SK-N-SH treated with all-trans-retinoic acid at 6 μM for 48 hours (cell line): ENCODE results near the gene KCNG4.

ENCODE experiments used
- ATAC-seq: fragments of 200-7000 bp; cut with Tn5 transposase; 3 replicates; pipeline ENCODE4 v1.9.1; 2020; ENCODE audit warnings: mild to moderate bottlenecking, moderate library complexity
- ARNTL ChIP-seq: fragments of 450-650 bp; formaldehyde crosslinking; IDR thresholded peaks from 2 replicates; pipeline ENCODE4 v1.5.0; 2020; ENCODE audit warnings: low read depth, mild to moderate bottlenecking, moderate library complexity, borderline replicate concordance
- BACH2 ChIP-seq: fragments of 250-450 bp; sonication (Bioruptor Pico); IDR thresholded peaks from 2 replicates; pipeline ENCODE4 v1.9.0; 2021; ENCODE audit warnings: mild to moderate bottlenecking, borderline replicate concordance
- CSDC2 ChIP-seq: fragments of 250-450 bp; sonication (Bioruptor Pico); IDR thresholded peaks from 2 replicates; pipeline ENCODE4 v1.5.0; 2020; ENCODE audit warnings: mild to moderate bottlenecking, moderate library complexity
- GLIS3 ChIP-seq: fragments of 250-450 bp; sonication (Bioruptor Pico); IDR thresholded peaks from 2 replicates; pipeline ENCODE4 v1.5.0; 2020; ENCODE audit warnings: mild to moderate bottlenecking, moderate library complexity
- ISL1 ChIP-seq: fragments of 250-450 bp; sonication (Bioruptor Pico); IDR thresholded peaks from 2 replicates; pipeline ENCODE4 v2.1.2; 2022; ENCODE audit warnings: mild to moderate bottlenecking, moderate library complexity
- OSR1 ChIP-seq: fragments of 250-450 bp; sonication (Bioruptor Pico); IDR thresholded peaks from 2 replicates; pipeline ENCODE4 v1.8.0; 2022; ENCODE audit warnings: moderate library complexity, mild to moderate bottlenecking, inconsistent platforms
- PPARA ChIP-seq: fragments of 250-450 bp; sonication (Bioruptor Pico); IDR thresholded peaks from 2 replicates; pipeline ENCODE4 v1.5.0; 2020; ENCODE audit warnings: mild to moderate bottlenecking, borderline replicate concordance
- RARB ChIP-seq: fragments of 250-450 bp; sonication (Bioruptor Pico); IDR thresholded peaks from 2 replicates; pipeline ENCODE4 v1.8.0; 2021; ENCODE audit warnings: mild to moderate bottlenecking, moderate library complexity
- SNAI2 ChIP-seq: fragments of 250-450 bp; sonication (Bioruptor Pico); IDR thresholded peaks from 2 replicates; pipeline ENCODE4 v1.5.0; 2020; ENCODE audit warnings: mild to moderate bottlenecking, moderate library complexity
- TCF4 ChIP-seq: fragments of 250-450 bp; sonication (Bioruptor Pico); IDR thresholded peaks from 2 replicates; pipeline ENCODE4 v1.8.0; 2021; ENCODE audit warnings: mild to moderate bottlenecking, moderate library complexity, borderline replicate concordance
- ZC3H10 ChIP-seq: fragments of 250-450 bp; sonication (Bioruptor Pico); IDR thresholded peaks from 2 replicates; pipeline ENCODE4 v1.5.1; 2021; ENCODE audit warnings: mild to moderate bottlenecking, moderate library complexity
- ZFP3 ChIP-seq: fragments of 250-450 bp; sonication (Bioruptor Pico); IDR thresholded peaks from 2 replicates; pipeline ENCODE4 v1.5.0; 2020; ENCODE audit warnings: mild to moderate bottlenecking, moderate library complexity
- ZFP30 ChIP-seq: fragments of 450-650 bp; formaldehyde crosslinking; IDR thresholded peaks from 2 replicates; pipeline ENCODE4 v1.5.0; 2022; ENCODE audit warnings: mild to moderate bottlenecking, moderate library complexity
- ZNF565 ChIP-seq: fragments of 450-650 bp; formaldehyde crosslinking; conservative IDR thresholded peaks from 2 replicates; pipeline ENCODE4 v1.5.0; 2020; ENCODE audit warnings: low read depth, mild to moderate bottlenecking, moderate library complexity
- ZNF70 ChIP-seq: fragments of 450-650 bp; formaldehyde crosslinking; IDR thresholded peaks from 2 replicates; pipeline ENCODE4 v1.5.0; 2020; ENCODE audit warnings: mild to moderate bottlenecking, moderate library complexity
- ZNF8 ChIP-seq: fragments of 450-650 bp; formaldehyde crosslinking; IDR thresholded peaks from 2 replicates; pipeline ENCODE4 v1.5.0; 2020; ENCODE audit warnings: mild to moderate bottlenecking, moderate library complexity
- TF ChIP-seq, protein P1 (sequence below): fragments of 250-450 bp; sonication (Bioruptor Pico); IDR thresholded peaks from 2 replicates; pipeline ENCODE4 v1.8.0; 2021; ENCODE audit warnings: low read depth, mild to moderate bottlenecking, moderate library complexity, borderline replicate concordance
- TF ChIP-seq, protein P2 (sequence below): fragments of 250-450 bp; sonication (Bioruptor Pico); IDR thresholded peaks from 2 replicates; pipeline ENCODE4 v1.5.1; 2021; ENCODE audit warnings: mild to moderate bottlenecking, moderate library complexity
- TF ChIP-seq, protein P3 (sequence below): fragments of 250-450 bp; sonication (Bioruptor Pico); IDR thresholded peaks from 2 replicates; pipeline ENCODE4 v1.5.0; 2020; ENCODE audit warnings: mild to moderate bottlenecking, moderate library complexity
- TF ChIP-seq, protein P4 (sequence below): fragments of 250-450 bp; sonication (Bioruptor Pico); IDR thresholded peaks from 2 replicates; pipeline ENCODE4 v1.5.1; 2020; ENCODE audit warnings: low read depth, mild to moderate bottlenecking, moderate library complexity

Gene KCNG4

DNA sequence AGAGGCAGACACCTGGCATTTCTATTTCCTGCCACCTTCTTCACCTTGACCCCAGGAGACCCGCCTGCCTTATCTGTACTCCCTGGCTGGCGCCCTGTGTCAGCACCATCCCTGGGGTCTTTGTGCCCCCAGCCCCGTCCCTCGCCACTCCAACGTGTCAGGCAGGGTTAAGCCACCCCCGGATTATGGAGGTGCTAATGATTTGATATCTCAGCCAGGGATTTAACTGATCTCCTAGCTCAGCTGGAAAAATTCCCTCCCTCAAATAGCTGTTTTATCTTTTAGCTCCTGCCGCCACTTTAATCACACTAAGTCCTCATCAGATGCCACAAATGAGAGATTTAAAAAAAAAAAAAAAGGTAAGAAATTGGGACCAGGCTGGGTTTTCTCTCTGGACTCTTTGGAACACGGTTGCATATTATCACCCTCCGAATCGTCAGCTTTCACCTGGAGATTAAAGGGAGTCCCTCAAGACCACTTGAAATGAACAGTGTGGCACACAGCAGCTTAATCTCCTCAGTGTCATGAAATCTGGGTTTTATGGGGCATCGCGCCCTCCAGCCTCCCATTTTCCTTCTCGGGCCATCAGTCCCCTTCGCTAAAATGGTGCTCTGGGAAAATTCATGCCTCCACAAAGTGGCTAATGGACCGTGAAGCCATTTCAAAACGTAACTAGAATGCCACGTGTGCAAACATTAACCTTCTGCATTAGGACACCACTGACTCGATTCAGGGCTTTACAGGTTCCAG, 28.7 kb upstream of the KCNG4 start:
- ATAC-seq, result no peak
- no peak for TF ChIP-seq ZFP30 (CRISPR knock-in tag)
- TF ChIP-seq, protein P1, sequence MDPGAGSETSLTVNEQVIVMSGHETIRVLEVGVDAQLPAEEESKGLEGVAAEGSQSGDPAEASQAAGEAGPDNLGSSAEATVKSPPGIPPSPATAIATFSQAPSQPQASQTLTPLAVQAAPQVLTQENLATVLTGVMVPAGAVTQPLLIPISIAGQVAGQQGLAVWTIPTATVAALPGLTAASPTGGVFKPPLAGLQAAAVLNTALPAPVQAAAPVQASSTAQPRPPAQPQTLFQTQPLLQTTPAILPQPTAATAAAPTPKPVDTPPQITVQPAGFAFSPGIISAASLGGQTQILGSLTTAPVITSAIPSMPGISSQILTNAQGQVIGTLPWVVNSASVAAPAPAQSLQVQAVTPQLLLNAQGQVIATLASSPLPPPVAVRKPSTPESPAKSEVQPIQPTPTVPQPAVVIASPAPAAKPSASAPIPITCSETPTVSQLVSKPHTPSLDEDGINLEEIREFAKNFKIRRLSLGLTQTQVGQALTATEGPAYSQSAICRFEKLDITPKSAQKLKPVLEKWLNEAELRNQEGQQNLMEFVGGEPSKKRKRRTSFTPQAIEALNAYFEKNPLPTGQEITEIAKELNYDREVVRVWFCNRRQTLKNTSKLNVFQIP (CRISPR knock-in tag), result no peak
- TF ChIP-seq, protein P2, sequence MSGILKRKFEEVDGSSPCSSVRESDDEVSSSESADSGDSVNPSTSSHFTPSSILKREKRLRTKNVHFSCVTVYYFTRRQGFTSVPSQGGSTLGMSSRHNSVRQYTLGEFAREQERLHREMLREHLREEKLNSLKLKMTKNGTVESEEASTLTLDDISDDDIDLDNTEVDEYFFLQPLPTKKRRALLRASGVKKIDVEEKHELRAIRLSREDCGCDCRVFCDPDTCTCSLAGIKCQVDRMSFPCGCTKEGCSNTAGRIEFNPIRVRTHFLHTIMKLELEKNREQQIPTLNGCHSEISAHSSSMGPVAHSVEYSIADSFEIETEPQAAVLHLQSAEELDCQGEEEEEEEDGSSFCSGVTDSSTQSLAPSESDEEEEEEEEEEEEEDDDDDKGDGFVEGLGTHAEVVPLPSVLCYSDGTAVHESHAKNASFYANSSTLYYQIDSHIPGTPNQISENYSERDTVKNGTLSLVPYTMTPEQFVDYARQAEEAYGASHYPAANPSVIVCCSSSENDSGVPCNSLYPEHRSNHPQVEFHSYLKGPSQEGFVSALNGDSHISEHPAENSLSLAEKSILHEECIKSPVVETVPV (CRISPR knock-in tag), result no peak
- no peak for TF ChIP-seq ISL1 (CRISPR knock-in tag)
- TF ChIP-seq, protein P3, sequence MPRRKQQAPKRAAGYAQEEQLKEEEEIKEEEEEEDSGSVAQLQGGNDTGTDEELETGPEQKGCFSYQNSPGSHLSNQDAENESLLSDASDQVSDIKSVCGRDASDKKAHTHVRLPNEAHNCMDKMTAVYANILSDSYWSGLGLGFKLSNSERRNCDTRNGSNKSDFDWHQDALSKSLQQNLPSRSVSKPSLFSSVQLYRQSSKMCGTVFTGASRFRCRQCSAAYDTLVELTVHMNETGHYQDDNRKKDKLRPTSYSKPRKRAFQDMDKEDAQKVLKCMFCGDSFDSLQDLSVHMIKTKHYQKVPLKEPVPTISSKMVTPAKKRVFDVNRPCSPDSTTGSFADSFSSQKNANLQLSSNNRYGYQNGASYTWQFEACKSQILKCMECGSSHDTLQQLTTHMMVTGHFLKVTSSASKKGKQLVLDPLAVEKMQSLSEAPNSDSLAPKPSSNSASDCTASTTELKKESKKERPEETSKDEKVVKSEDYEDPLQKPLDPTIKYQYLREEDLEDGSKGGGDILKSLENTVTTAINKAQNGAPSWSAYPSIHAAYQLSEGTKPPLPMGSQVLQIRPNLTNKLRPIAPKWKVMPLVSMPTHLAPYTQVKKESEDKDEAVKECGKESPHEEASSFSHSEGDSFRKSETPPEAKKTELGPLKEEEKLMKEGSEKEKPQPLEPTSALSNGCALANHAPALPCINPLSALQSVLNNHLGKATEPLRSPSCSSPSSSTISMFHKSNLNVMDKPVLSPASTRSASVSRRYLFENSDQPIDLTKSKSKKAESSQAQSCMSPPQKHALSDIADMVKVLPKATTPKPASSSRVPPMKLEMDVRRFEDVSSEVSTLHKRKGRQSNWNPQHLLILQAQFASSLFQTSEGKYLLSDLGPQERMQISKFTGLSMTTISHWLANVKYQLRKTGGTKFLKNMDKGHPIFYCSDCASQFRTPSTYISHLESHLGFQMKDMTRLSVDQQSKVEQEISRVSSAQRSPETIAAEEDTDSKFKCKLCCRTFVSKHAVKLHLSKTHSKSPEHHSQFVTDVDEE (CRISPR knock-in tag), result no peak
- no peak for TF ChIP-seq TCF4 (CRISPR knock-in tag)
- TF ChIP-seq RARB (CRISPR knock-in tag), result no peak
- TF ChIP-seq, protein P4, sequence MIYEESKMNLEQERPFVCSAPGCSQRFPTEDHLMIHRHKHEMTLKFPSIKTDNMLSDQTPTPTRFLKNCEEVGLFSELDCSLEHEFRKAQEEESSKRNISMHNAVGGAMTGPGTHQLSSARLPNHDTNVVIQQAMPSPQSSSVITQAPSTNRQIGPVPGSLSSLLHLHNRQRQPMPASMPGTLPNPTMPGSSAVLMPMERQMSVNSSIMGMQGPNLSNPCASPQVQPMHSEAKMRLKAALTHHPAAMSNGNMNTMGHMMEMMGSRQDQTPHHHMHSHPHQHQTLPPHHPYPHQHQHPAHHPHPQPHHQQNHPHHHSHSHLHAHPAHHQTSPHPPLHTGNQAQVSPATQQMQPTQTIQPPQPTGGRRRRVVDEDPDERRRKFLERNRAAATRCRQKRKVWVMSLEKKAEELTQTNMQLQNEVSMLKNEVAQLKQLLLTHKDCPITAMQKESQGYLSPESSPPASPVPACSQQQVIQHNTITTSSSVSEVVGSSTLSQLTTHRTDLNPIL (CRISPR knock-in tag), result no peak
- TF ChIP-seq CSDC2, result no peak
- no peak for TF ChIP-seq ZFP3
- TF ChIP-seq ZC3H10 (CRISPR knock-in tag), result no peak
- no peak for TF ChIP-seq ZNF8 (CRISPR knock-in tag)
- TF ChIP-seq BACH2, result no peak
- no peak for TF ChIP-seq GLIS3 (CRISPR knock-in tag)
- no peak for TF ChIP-seq ZNF70
- TF ChIP-seq ZNF565 (CRISPR knock-in tag), result no peak
- TF ChIP-seq ARNTL, result no peak
- TF ChIP-seq PPARA (CRISPR knock-in tag), result no peak
- TF ChIP-seq SNAI2 (CRISPR knock-in tag), result no peak

DNA sequence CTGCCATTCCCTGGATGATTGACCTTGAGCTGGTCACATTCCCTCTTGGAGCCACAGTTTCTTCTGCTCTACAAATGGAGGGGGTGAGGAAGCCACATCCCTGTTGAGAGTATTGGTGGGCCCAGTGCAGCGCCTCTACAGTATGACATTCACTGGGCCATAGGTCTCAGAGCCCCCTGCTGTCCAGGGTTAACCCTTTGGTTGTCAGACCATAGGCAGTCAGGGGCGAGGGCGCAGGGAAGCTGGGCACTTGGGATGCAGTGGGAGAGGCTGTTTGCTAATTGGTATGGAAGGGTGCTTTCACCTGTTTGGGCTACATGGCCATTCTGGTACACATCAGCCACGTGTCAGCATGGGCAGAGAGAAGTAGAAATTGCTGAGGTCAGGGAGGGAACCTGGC, 27.6 kb upstream of the KCNG4 start:
- ATAC-seq, result no peak
- TF ChIP-seq OSR1 (CRISPR knock-in tag), result no peak
- TF ChIP-seq GLIS3 (CRISPR knock-in tag), result no peak
- TF ChIP-seq PPARA (CRISPR knock-in tag), result no peak
- no peak for TF ChIP-seq RARB (CRISPR knock-in tag)
- no peak for TF ChIP-seq ZC3H10 (CRISPR knock-in tag)
- TF ChIP-seq, protein P3 (CRISPR knock-in tag), result no peak
- no peak for TF ChIP-seq ZFP3
- TF ChIP-seq, protein P4 (CRISPR knock-in tag), result no peak
